H9 (cell line): ENCODE results near the gene CRTAP. TPM values are rescaled to one million over a fixed set of nuclear protein-coding genes. Genes with fewer than 3 reads are reported as not detected.

Experiments
- DNase-seq: peaks from one replicate; pipeline ENCODE4 v3.0.0-alpha.2; 2017
- H2AFZ ChIP-seq: one replicate; pipeline ENCODE4 v1.6.1; 2013; ENCODE audit warnings: mild to moderate bottlenecking, low read length, control low read depth, moderate library complexity
- H2AK5ac ChIP-seq: 2 replicates; pipeline ENCODE4 v1.6.1; 2013; ENCODE audit warnings: low read length, control low read depth, mixed read lengths; ENCODE audit not compliant: insufficient read length
- H2BK120ac ChIP-seq: one replicate; pipeline ENCODE4 v1.6.1; 2013; ENCODE audit warnings: low read depth, mild to moderate bottlenecking, low read length, control low read depth, inconsistent platforms; ENCODE audit not compliant: poor library complexity, severe bottlenecking
- H2BK12ac ChIP-seq: 2 replicates; pipeline ENCODE4 v1.6.1; 2013; ENCODE audit warnings: low read length, control low read depth, mixed read lengths, low read depth; ENCODE audit not compliant: insufficient read length
- H2BK15ac ChIP-seq: 2 replicates; pipeline ENCODE4 v1.6.1; 2013; ENCODE audit warnings: low read depth, low read length, control low read depth
- H2BK20ac ChIP-seq: one replicate; pipeline ENCODE4 v1.6.1; 2013; ENCODE audit warnings: low read depth, mild to moderate bottlenecking, low read length, control low read depth, inconsistent platforms; ENCODE audit not compliant: poor library complexity, severe bottlenecking
- H2BK5ac ChIP-seq: 2 replicates; pipeline ENCODE4 v1.6.1; 2013; ENCODE audit warnings: low read length, control low read depth, mixed read lengths; ENCODE audit not compliant: insufficient read length
- H3K14ac ChIP-seq: 2 replicates; pipeline ENCODE4 v1.6.1; 2013; ENCODE audit warnings: low read length, control low read depth; ENCODE audit not compliant: insufficient read depth
- H3K18ac ChIP-seq: 2 replicates; pipeline ENCODE4 v1.6.1; 2013; ENCODE audit warnings: low read depth, mild to moderate bottlenecking, mixed read lengths, low read length, control low read depth; ENCODE audit not compliant: insufficient read length
- H3K23ac ChIP-seq: 2 replicates; pipeline ENCODE4 v1.6.1; 2013; ENCODE audit warnings: low read length, control low read depth, mixed read lengths, low read depth; ENCODE audit not compliant: insufficient read length
- H3K23me2 ChIP-seq: 2 replicates; pipeline ENCODE4 v1.6.1; 2013; ENCODE audit warnings: low read depth, mild to moderate bottlenecking, mixed read lengths, low read length, control low read depth; ENCODE audit not compliant: insufficient read length, poor library complexity, severe bottlenecking
- H3K27ac ChIP-seq: 2 replicates; pipeline ENCODE4 v1.5.1; 2013; ENCODE audit warnings: low read length, control low read depth, mixed read lengths, low read depth; ENCODE audit not compliant: insufficient read length
- H3K27me3 ChIP-seq: 2 replicates; pipeline ENCODE4 v1.6.1; 2013; ENCODE audit warnings: low read length, control low read depth, inconsistent platforms; ENCODE audit not compliant: insufficient read depth
- H3K4ac ChIP-seq: 2 replicates; pipeline ENCODE4 v1.6.1; 2013; ENCODE audit warnings: low read depth, mild to moderate bottlenecking, control low read depth, inconsistent platforms, low read length, moderate library complexity
- H3K4me1 ChIP-seq: 2 replicates; pipeline ENCODE4 v1.6.1; 2013; ENCODE audit warnings: low read length, control low read depth, inconsistent platforms; ENCODE audit not compliant: insufficient read depth
- H3K4me2 ChIP-seq: 2 replicates; pipeline ENCODE4 v1.6.1; 2013; ENCODE audit warnings: low read length, control low read depth, mixed read lengths; ENCODE audit not compliant: insufficient read length, insufficient read depth
- H3K56ac ChIP-seq: 2 replicates; pipeline ENCODE4 v1.6.1; 2013; ENCODE audit warnings: low read depth, mild to moderate bottlenecking, mixed read lengths, low read length, control low read depth; ENCODE audit not compliant: insufficient read length
- H3K79me1 ChIP-seq: 2 replicates; pipeline ENCODE4 v1.6.1; 2013; ENCODE audit warnings: low read depth, mild to moderate bottlenecking, moderate library complexity, low read length, control low read depth, inconsistent platforms; ENCODE audit not compliant: insufficient read depth, poor library complexity, severe bottlenecking
- H3K79me2 ChIP-seq: 2 replicates; pipeline ENCODE4 v1.6.1; 2013; ENCODE audit warnings: low read length, control low read depth, inconsistent platforms; ENCODE audit not compliant: insufficient read depth
- H3K9ac ChIP-seq: 2 replicates; pipeline ENCODE4 v1.6.1; 2013; ENCODE audit warnings: low read length, control low read depth, mixed read lengths; ENCODE audit not compliant: insufficient read length; ENCODE audit errors: extremely low read depth
- H3K9me3 ChIP-seq: one replicate; pipeline ENCODE4 v1.6.1; 2013; ENCODE audit warnings: low read depth, low read length, inconsistent platforms; ENCODE audit not compliant: control insufficient read depth
- H3T11ph ChIP-seq: one replicate; pipeline ENCODE4 v1.6.1; 2013; ENCODE audit warnings: mild to moderate bottlenecking, low read length, control low read depth, inconsistent platforms
- H4K20me1 ChIP-seq: one replicate; pipeline ENCODE4 v1.6.1; 2013; ENCODE audit not compliant: control insufficient read depth, insufficient read length, insufficient read depth
- H4K5ac ChIP-seq: 2 replicates; pipeline ENCODE4 v1.6.1; 2013; ENCODE audit warnings: low read depth, mild to moderate bottlenecking, mixed read lengths, low read length, control low read depth; ENCODE audit not compliant: insufficient read length
- H4K8ac ChIP-seq: replicated peaks from 2 replicates; pipeline ENCODE4 v1.6.1; 2013; ENCODE audit warnings: low read length, control low read depth, mixed read lengths, low read depth; ENCODE audit not compliant: insufficient read length
- H4K91ac ChIP-seq: 2 replicates; pipeline ENCODE4 v1.6.1; 2013; ENCODE audit warnings: low read depth, mild to moderate bottlenecking, moderate library complexity, mixed read lengths, low read length, control low read depth; ENCODE audit not compliant: insufficient read length
- H3K27ac Mint-ChIP-seq, 3 experiments: 2 replicates in 2 of 3; 3 replicates in 1 of 3; pipeline ENCODE4 v1.8.0; 2020 to 2021; ENCODE audit warnings: mixed read lengths in 3 of 3, mild to moderate bottlenecking in 1 of 3, moderate library complexity in 1 of 3
- H3K27me3 Mint-ChIP-seq: 2 replicates; pipeline ENCODE4 v1.8.0; 2021; ENCODE audit warnings: low read depth, mild to moderate bottlenecking, moderate library complexity, mixed read lengths
- H3K36me3 Mint-ChIP-seq, 3 experiments: 2 replicates in 2 of 3; 3 replicates in 1 of 3; pipeline ENCODE4 v1.8.0; 2020 to 2021; ENCODE audit warnings: low read depth in 3 of 3, mixed read lengths in 3 of 3; ENCODE audit not compliant: insufficient read depth in 1 of 3
- H3K4me1 Mint-ChIP-seq, 2 experiments: 2 replicates each; pipeline ENCODE4 v1.8.0; 2020; ENCODE audit warnings: mixed read lengths in 2 of 2
- H3K4me3 Mint-ChIP-seq, 2 experiments: 2 replicates in 1 of 2; 3 replicates in 1 of 2; pipeline ENCODE4 v1.8.0; 2020 to 2021; ENCODE audit warnings: mild to moderate bottlenecking in 2 of 2, mixed read lengths in 2 of 2, moderate library complexity in 1 of 2
- H3K9me3 Mint-ChIP-seq, 2 experiments: 2 replicates in 1 of 2; 3 replicates in 1 of 2; pipeline ENCODE4 v1.8.0; 2020; ENCODE audit warnings: mild to moderate bottlenecking in 2 of 2, mixed read lengths in 2 of 2, moderate library complexity in 1 of 2
- CTCF ChIP-seq: fragments of 200-600 bp; sonication (generic); conservative IDR thresholded peaks from 3 replicates; pipeline ENCODE4 v1.8.0; 2021; ENCODE audit warnings: antibody characterized with exemption, mild to moderate bottlenecking
- WGBS: extraction: QIAGEN DNeasy Blood & Tissue Kit; methylation state at CpG from one replicate; pipeline ENCODE4 v1.1.7; 2013; ENCODE audit warnings: missing lambda C conversion rate, low lambda C conversion rate, mixed read lengths; ENCODE audit not compliant: insufficient read length; ENCODE audit errors: extremely low coverage; 5-methylcytosine and 5-hydroxymethylcytosine counted together
- total RNA-seq: library from RNA; stranded (reverse); gene quantifications from 2 replicates; pipeline ENCODE4 v1.2.1, GENCODE V29; 2021

Gene CRTAP
- total RNA-seq, 1 experiment from 2014 or later: 159 TPM

GRCh38 chr3:33114622-33115023 lies 809 bp downstream of the CRTAP start:
- TF ChIP-seq CTCF: no peak
- Histone ChIP-seq H2AFZ (no peak overlapping the region), H4K20me1 (no peaks in the 10 kb centered on the region), H3K79me1 (no peaks in the 10 kb centered on the region), H3K4ac (no peak overlapping the region), H2BK5ac (no peak overlapping the region), H3K14ac (no peak overlapping the region), H3K4me1 (no peaks in the 10 kb centered on the region), H2BK20ac (no peak overlapping the region), H3T11ph (no peak overlapping the region), H2AK5ac (no peak overlapping the region), H4K91ac (no peak overlapping the region), H3K9ac (peak overlapping the region; percentile 46), H3K9me3 (no peaks in the 10 kb centered on the region), H3K56ac (no peak overlapping the region), H2BK15ac (no peak overlapping the region), H4K5ac (no peak overlapping the region), H3K4me2 (peak overlapping the region; percentile 86), H4K8ac (no peak overlapping the region), H2BK120ac (no peak overlapping the region), H3K27ac (no peak overlapping the region), H3K79me2 (no peaks in the 10 kb centered on the region), H3K23ac (no peak overlapping the region), H3K23me2 (peaks cover 11% of the 10 kb centered on the region), H3K18ac (no peak overlapping the region), H3K27me3 (no peaks in the 10 kb centered on the region), H2BK12ac (no peak overlapping the region)
- Mint-ChIP-seq H3K9me3 (peaks cover 0 to 2% of the 10 kb centered on the region in 2 experiments; a peak in 2 of 5 replicates), H3K4me1 (peaks cover 10 to 11% of the 10 kb centered on the region in 2 experiments), H3K36me3 (peaks cover 2 to 6% (median 5%) of the 10 kb centered on the region in 3 experiments; a peak in 4 of 7 replicates), H3K27ac (0 out of 7 replicates have a peak overlapping the region, but pooled peaks of 1 of the 3 experiments have one; percentile 59), H3K27me3 (peaks cover 3% of the 10 kb centered on the region), H3K4me3 (peak overlapping the region; percentile 73 to 86)
- DNase-seq: no peak
- WGBS: no CpG with 5 or more reads among the region's 14 CpGs
